ENCODE measurements around the gene XPO4. TPM values are rescaled to one million over a fixed set of nuclear protein-coding genes. Genes with fewer than 3 reads are reported as not detected.

The XPO4 gene
- total RNA-seq, result 19.0 and 21.2 TPM in 2 replicates

DNA sequence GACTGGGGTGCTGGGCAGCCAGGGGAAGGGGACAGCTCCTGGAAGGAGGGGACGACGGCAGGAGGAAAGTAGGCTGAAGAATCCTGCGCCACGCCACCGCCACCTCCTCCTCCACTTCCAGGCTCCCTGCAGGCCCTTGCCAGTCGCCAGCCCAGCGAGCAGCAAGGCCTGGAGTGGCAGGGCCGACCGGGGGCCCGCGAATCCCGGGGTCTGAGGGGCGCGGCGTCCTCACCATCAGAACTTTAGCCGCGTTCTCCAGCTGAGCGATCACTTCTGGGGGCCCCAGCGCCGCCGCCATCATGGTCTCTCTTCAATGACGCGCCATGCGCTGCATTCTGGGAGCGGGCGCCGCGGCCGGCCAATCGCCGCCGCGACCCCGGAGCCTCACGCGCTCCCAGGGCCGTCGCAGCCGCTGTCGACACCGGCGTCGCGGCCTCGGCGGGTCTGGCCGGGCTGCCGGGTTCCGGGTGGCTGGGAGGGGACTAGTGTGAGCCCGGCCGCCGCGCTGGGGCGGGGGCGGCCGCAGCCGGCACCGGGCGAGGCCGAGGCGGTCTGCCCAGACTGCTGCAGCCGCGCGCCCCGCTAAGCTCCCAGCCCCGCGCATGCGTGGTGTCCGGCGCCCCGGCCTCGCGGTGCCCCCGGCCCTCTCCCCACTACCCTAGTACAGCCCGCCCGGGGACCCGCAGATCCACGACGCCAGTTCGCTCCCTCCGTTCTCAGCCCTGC, at the start of gene XPO4:
Gene XPO4, minus strand, starts transcription at position 309 of the 726 bp plus-strand sequence. Its CDS starts 8 bp downstream, at position 301.

DNA sequence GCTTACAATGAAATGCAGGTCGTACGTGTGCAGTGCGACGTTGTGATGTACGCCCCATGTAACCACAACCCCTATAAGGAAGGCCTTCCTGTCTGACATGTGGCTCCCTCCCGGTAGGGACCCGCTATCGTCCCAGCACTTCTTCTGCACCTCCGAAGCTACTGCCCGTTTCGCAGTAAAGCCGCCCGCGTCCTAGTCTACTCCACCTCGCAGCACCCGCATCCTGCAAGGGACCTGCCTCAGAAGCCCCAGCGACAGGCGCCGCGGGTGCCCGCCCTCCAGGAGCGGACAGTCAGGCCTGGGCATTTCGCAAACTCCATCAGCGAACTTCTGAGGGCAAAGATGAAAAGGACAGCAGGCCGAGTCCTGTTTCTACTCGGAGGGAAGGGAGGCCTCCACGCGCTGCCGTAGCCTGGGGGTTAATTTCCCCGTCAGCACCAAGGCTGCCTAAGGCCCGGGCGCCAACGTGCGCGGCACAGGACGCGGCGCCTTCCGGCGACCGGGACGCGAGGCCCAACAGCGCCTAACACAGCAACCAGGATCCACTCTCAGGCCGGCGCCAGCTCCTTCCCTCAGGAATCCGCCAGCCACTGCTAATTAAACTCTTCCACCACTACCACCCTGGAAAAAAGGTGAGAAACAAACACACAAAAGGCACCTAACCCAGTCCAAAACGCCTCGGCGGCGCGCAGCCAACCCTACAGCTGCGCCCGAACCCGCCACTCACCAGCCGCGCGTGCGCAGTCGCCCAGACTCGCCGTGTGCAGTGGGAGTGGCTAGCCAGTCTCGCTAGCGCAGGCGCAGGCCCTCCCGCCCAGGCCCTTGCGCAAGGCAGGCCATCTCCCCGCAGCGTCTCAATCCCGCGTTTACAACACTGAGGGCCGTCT, 129.1 kb downstream of the XPO4 start, which contains the start of gene EEF1AKMT1:
Gene EEF1AKMT1, minus strand, starts transcription at position 768 of the 887 bp plus-strand sequence. CDS start 16,363 bp downstream, outside the sequence.

Other genes with a start within 250 kb of the XPO4 start
- gene IL17D, start 199.0 kb downstream of the XPO4 start, total RNA-seq, result 3.4 and 4.2 TPM in 2 replicates
- gene EEF1AKMT1, start 128.8 kb downstream of the XPO4 start, total RNA-seq, result 7.1 and 9.4 TPM in 2 replicates
- 26.4 and 27.8 TPM in 2 replicates for gene LATS2, start 158.8 kb upstream of the XPO4 start, total RNA-seq
- gene SAP18, start 237.4 kb upstream of the XPO4 start, total RNA-seq, result 70.9 and 83.4 TPM in 2 replicates

All from endothelial cell of coronary artery (primary cell).